ENCODE measurements around the gene L3MBTL3.

Gene L3MBTL3

DNA sequence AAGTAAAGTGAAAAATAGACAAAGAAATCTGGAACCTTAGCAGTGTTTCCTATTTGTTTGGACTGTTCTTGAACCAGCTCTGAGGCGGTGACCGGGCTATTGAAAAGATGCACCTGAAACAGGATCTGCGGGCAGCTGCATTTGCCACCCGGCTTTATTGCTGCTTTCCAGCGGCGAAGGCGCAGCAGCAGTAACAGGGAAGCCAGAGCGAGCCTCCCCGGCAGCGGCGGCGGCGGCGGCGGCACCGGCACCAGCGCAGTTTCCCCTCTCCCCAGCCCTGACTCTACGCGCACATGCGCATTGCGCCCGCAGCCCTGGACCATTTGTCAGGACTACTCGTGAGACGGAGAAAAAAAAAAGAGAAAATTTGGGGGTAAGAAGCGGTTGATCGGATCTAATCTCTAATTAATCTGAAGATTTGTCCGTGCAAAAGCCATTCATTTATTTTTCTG, at the start of gene L3MBTL3:
L3MBTL3 (plus strand) TSS at position 290 of the 452 bp plus-strand sequence. CDS start 24,119 bp downstream, outside the sequence.
- DNase-seq (ENCODE audit: low read depth) = peak; percentile 82

DNA sequence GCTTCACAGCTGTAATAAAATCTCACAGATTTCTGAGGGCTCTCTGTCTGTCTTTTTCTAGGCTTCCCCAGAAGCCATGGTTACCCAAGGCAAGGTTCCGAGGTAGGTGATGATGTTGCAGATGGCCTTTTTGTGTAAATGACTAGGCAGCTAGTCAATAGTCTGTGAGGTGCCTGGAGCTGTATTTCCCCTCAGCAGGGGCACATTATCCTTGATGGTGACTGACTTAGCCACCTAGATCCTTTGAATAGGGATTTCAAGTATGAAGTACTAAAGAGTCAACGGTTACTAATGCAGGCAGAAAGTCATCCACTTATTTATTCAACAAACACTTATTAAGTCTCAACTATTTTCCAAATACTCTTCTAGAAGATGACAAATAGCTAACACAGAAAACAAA, 49.3 kb upstream of the L3MBTL3 start:
- DNase-seq (ENCODE audit: low read depth) = no peak

DNA sequence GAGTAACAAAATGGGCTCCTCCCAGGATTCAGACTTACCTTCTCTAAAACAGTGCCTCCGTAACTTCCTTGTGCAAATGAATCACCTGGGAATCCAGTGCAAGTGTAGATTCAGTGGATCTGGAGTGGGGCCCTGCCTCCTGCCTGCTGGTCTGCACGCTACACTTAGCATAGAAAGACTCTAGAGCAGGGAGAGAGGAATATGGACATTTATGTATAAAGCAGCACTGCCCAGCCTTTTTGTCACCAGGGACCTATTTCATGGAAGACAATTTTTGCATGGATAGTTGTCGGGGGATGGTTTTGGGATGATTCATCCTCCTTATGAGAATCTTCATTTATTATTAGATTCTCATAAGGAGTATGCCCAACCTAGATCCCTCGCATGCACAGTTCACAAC, 42.3 kb upstream of the L3MBTL3 start:
- DNase-seq (ENCODE audit: low read depth) = no peak

DNA sequence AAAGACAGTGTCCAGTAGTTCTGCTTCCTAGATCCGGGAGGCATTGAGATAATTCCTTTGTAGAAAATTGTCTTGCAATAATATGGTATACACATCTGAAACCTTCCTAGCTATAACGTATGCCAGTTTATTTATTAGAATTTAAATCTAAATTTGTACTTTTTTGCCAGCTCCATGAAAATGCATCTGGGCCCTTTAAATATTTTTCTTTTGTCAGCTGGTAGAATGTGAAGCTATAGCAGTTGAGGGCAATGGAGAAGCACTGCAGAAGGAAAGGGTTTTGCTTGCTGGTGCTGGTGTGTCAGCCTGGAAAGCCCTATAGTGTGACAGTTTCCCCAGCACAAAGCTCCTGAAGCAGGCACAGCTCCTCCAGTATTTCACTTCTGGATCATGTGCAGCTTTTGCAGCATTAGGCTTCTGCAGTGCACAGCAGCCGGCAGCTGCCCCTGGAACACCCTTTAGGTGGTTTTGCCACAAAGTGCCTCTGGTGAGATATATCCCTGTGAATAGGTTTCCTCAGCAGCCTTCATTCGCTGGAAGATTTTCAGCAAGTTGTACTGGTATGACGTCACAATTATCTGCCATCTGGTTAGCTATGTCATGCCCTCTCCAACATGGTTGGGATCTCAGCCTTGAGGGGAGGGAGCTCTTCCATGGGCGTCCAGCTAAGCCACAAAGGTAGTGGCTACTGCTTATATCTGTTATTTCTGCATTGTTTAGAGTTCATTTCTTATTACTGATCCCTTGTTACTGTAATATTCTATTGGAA, 40.0 kb upstream of the L3MBTL3 start:
- DNase-seq (ENCODE audit: low read depth) = no peak

DNA sequence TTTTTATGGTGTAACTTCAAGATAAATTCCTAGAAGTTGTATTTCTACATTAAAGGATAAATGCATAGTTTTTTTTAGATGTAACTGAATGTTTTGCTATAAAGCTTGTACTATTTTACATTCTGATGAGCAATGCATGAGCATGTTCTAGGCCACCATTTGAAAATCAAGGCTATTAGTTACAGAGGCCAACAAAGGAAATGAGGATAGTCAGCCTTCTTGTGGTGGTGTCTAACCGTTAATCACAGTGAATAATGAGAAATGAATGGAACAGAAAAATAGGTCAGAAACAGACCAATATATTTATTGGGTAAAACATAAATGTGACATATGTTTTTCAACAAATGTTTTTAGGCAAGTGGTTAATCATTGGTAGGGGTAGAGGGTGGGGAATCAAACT, 37.6 kb upstream of the L3MBTL3 start:
- DNase-seq (ENCODE audit: low read depth) = no peak

DNA sequence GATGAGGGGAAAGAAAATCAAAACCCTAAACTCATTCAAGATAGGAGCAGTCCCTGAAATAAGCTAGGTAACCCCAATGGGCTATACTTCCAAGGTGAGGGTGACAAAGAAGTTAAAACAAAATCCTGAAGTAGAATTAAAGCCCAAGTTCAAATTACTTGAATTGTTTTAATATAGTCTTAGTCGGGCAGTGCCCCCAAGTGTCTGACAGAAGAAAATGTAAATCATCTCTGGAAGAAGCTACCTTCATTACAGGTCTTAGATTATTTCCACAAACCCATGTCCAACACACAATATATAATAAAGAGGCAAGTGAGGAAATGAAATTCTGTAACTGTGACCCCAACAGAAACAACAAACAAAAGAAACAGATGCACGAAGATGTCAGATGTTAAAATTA, 36.8 kb upstream of the L3MBTL3 start:
- no peak for DNase-seq (ENCODE audit: low read depth)

DNA sequence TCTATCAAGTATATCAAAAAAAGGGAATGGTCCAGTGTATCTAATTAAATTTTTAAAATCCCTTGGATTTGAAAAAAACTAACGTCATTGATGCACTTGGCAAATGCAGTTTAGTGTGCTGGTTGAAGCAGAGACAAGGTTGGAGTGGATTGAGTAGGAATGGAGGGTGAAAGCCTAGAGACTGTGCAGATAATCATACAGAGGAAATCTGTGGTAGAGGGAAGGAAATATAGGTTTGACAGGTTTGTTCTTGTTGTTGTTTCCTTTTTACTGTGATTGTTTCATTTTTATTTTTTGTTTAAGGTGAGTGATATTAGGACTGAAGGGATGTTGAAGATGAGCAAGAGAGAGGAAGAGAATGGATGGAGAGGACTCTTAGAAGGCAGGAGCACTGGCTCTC, 29.0 kb upstream of the L3MBTL3 start:
- no peak for DNase-seq (ENCODE audit: low read depth)

DNA sequence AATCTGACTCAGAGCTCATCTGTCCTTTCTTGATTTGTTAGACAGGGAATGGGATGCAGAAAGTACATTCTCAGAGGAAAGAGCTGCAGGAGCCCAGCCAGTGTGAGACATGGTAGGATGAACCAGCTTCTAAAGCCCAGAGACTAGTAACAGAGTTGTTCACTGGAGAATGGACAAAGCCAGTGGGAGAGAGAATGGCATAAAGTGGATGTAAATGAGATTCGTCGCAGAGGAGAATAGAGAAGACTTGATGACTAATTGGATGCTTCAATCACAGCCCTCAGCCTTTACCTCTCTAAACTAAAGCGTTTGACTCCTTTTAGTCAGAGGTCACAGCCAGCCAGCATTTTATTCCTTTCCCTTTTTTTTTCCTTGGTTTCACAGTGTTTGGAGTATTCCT, 25.5 kb upstream of the L3MBTL3 start:
- no peak for DNase-seq (ENCODE audit: low read depth)

DNA sequence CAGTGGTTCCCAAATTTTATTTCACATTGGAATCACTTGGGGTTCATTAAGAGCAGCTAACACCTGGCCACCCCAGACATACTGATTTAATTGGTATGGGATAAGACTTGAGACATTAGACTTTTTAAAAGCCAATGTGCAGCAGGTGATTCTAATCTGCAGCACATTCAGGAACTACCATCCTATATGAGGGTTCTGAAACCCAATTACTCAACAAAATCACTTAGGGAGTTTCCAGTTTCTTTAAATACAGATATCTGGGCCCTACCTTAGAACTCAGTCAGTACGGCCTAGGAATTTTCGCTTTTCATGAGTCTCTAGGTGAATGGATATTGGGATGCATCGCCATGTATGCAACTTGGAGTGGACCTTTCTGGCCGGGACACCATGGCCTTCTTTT, 24.0 kb upstream of the L3MBTL3 start:
- DNase-seq (ENCODE audit: low read depth) = no peak

DNA sequence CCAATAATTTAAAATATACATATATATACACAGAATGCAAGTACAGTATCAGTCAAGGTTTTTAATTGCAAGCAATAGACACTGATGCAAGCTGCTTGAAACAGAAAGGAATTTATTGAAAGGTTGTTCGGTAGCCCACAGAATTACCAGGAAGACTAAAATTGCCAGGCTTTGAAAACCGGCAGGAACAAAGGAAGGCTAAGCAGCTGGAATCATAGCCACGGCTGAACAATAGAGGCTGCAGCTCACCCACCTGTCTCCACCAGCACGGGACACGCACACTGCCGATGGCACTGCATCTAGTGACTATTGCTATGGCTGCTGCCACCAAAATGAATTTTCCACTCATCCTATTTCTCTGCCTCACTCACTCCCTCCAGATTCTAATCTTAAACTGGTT, 22.0 kb upstream of the L3MBTL3 start:
- no peak for DNase-seq (ENCODE audit: low read depth)

DNA sequence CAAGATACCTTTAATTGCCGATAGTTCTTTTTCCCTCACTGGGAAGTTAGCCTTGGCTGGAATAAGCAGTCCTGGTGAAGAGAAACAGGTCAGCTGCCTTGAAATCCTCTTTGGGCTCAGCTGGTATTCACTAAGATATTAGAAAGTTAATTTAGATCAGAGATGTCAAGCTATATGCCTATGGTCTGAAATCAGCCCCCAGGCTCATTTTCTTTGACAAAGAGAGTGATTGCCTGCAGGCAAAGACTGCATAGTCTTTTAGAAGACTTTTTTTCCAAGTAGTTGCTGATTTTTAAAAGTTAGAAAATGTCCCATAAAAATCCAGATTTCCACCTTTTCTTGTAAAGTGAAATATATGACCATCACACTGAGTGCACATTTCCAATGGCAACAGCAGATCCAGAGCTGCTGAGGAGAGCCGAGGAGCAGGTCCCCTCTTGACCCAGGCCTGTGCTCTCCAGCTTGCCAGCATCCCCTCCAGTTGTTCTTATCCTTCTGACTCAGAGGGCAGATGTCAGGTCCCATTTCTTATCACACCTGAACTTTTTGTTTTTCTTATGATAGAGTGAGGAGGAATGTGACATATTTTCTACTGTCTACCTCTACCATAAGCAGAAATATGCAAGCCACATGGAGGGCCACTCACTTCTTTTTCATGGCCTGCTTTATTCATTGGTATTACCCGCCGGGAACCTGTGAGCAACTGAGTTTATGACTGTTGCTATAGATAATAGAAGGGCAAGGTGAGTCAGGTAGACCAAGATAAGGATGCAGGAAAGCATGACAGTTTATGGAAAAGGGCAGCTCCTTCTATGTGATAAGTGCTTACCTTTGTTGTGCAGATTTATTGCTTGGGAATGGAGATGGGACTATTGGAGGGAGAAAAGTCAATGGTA, 17.6 kb upstream of the L3MBTL3 start:
- DNase-seq (ENCODE audit: low read depth) = no peak

DNA sequence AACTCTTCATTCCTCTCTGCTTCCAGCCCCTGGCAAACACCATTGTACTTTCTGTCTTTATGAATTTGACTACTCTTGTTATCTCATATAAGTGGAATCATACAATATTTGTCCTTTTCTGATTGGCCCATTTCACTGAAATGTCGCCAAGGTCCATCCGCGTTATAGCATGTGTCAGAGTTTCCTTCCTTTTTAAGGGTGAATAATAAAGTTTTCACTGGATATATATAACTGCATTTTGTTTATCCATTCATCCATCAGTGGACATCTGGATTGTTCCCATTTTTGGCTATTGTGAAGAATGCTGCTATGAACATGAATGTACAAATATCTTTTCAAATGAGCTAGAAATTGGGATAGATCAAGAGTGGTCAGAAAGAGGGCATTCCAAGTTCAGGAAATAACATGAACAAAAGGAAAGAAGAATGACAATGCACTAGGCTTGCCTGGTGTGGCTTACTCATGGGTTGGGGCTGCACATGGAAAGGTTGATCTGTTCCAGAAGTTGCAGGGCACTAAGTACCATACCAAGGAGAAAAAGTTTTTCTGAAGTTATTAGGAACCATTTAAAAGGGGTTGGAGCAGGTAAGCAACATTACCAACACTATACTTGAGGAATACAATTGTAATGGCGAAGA, 10.0 kb upstream of the L3MBTL3 start:
- DNase-seq (ENCODE audit: low read depth) = no peak

DNA sequence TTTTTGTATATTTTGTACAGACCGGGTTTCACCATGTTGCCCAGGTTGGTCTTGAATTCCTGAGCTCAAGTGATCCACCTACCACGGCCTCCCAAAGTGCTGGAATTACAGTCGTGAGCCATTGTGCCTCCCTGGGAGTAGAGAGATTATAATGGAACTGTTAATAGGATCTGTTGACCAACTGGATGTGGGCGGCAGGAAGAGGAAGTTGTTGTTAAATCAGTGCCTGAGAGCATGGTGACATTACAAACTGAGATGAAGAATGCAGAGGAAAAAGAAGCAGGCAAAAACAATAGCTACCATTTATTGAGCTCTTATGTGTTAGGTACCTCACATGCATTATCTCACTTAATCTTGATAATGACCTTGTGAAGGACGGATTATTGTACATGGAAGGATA, 9.2 kb upstream of the L3MBTL3 start:
- DNase-seq (ENCODE audit: low read depth) = no peak

DNA sequence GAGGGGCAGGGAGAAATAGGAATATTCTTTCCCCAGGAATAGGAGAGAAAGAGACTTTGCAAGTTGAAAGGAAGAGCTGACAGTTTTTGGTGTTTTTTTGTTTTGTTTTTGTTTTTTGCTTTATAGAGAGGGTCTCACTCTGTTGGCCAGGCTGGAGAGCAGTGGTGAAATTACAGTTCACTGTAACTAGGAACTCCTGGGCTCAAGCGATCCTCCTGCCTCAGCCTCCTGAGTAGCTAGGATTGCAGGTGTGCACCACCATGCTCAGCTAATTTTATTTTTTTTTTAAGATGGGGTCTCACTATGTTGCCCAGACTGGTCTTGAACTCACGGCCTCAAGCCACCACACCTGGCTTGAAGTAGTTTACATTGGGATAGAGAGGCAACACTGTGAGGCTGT, 8.0 kb upstream of the L3MBTL3 start:
- no peak for DNase-seq (ENCODE audit: low read depth)

DNA sequence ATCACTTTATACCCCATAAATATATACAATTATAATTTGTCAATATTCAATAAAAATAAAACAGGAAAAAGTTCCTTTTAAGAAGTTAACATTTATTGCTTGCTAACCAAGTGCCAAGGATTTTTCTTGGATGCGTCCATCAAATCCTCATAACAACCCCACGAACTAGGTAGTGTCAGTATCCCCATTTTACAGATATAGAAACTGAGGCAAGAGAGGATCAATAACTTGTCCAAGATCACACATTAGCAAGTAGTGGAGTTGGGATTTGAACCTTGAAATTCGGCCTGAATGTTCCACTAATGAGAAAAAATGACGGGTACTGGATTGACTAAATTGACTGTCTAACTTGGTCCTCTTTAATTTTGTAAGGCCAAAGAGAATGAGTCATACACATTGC, 5.7 kb upstream of the L3MBTL3 start:
- DNase-seq (ENCODE audit: low read depth) = no peak

DNA sequence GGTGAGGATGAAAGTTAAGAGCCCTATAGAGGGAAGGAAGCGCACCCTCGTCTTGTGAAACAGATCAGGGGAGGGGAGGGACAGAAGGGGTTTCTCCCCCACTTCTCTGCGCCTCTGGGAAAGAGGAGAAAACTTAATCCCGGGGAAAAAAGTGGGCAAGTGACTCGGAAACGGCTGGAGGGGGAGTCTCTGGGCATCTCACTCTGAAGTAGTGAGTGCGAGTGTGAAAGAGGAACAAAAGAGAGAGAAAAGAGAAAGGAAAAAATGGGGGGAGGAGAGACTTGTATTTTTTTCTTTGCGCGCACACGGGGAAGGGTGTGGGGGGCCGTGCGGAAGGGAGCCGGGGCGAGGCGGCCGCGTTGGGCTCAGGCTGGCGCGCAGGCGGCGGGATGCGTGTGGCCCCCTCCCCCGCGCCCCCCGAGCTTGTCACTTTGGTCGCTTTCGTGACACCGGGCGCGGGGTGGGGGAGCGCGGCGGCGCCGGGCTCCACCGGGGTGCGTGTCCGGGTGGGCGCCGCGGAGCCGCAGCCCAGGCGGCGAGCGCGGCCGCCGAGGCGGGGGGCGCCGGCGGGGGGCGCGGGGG, 454 bp downstream of the L3MBTL3 start:
- peak; percentile 9 for DNase-seq (ENCODE audit: low read depth)

DNA sequence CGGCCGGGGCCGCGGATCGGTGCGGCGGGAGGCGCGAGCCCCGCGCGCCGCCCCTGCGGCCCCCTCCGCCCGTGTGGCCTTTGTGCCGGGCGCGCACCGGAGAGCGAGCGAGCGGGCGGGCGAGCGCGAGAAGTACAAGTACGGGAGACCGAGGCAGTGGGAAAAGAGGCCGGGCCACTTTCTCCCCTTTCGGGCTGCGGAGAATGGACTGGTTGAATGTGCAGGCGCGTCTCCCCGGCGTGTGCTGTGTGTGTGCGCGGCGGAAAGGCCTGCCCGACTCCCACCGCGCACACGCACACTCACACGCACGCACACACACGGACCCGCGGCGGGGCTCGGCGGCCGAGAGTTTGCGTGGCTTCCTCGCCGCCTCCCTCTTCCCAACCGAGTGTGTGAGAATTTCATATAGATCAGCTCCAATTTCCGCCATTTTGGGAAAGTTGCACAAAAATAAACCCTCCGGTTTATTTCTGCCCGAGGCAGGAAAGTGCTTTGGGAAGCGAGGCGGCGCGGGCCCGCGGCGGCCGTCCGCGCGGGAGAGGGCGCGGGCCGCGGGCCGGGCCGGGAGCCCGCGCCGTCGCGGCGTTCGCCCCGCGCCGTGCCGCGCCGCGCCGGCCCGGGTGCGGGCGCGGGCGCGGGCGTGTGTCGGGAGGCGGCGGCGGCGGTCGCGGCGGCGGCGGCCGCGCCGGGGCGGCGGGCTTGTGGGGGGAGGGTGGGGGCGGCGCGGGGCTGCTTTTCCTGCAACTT, 1.1 kb downstream of the L3MBTL3 start:
- DNase-seq (ENCODE audit: low read depth) = peak; percentile 26

DNA sequence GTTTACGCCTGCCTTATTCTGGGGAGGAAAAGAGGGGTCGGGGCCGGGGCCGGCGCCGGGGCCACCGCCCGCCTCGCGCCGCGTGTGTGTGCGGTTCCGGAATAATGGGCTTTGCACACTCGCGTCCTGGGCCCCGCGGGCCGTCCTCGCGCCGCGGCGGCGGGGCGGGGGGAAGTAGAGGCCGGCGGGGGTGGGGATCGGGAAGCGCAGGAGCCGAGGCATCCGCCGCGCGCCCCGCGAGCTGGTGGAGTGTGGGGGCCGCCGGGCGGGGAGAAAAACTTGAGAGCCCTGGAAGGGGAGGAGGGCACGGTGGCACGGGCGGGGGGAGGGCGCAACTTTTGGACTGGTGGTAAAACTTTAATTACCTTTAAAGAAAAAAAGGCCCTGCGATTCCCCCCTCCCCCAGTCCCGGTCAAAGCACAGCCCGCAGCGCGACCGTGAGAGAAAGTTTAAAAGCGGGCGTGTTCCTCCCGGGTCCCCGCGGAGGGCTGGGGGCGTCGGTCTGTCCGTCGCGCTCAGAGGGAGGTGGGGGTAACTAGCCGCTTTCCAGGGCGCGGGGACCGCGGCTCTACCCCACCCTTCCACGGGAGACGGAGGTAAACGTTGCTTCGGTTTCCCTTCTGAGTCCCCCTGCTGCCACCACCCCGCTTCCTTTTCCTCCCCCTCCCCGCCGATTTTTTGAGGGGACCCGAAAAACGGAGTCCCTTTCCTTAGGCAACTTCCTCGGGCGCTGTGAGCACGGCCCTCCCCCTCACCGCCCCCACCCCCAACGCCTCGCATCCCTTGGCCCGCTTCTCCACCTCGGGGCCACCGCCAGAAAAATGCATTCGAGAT, 1.9 kb downstream of the L3MBTL3 start:
- DNase-seq (ENCODE audit: low read depth) = peak; percentile 20

DNA sequence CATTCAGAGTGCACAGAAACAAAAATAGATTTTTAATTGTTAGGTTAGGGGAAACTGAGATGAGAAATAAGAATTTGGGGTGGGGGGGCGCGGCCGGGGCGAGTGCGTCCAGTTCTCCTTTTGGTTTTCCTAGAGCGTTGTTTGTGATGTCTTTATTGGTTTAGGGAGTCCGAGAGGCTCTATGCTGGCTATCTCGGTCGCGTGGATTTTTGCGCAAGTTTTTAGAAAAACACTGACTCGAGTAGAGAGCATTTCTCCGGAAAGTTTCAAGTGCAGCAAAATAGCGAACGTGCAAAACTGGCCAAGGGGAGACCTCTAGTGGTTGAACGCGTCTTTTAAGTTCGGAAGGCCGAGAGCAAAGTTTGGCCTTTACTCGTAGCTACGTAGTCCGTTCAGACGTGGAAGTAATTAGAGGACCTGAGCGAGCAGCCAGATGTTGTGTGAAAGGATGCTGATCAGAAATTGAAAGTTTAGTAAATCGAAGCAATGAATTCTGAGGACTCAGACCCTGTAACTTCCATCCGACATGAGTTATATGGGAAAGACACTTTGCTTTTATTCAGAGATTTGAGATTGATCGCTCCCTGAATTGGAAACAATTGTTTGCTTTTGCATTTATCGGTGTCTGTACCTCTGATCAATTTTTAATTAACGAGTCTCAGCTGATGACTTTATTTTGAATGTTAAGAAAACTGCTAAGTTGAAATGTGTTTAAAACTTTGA, 2.7 kb downstream of the L3MBTL3 start:
- DNase-seq (ENCODE audit: low read depth) = peak; percentile 59

DNA sequence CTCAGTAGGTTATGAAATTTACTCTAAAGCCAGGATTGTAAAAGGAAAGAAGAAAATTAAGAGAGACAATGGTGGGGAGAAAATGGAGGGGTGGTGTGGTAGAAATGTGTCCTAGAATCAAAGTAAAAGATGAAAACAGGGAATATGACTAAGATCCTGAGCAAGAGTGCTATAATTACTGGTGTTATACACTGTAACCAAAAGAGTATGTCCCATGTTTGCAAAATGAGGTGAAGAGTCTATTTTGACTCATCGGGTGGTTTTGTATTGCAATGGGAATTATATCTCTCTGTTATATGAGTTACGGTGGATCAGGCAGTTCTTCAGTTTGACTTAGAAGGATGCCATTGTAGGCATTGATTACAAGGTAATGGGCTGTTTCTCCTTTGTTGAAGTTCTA, 8.5 kb downstream of the L3MBTL3 start:
- no peak for DNase-seq (ENCODE audit: low read depth)
